ENCODE results near the gene BTNL9. TPM values are rescaled to one million over a fixed set of nuclear protein-coding genes. Genes with fewer than 3 reads are reported as not detected.

BTNL9 gene
- total RNA-seq, 2 donors from 2014 or later = 0.16 TPM; not detected in 1

- Mint-ChIP-seq H3K4me1 (peaks cover 10% of the 10 kb centered on the region), H3K9me3 (no peaks in the 10 kb centered on the region), H3K27ac (no peak overlapping the region), H3K27me3 (peaks cover 53% of the 10 kb centered on the region), H3K36me3 (ENCODE audit: low read depth) (peaks cover 7% of the 10 kb centered on the region), H3K4me3 (no peak overlapping the region)
- no peak for ATAC-seq (replicated peaks)
Observed at GRCh38 chr5:181050016-181050415, 9.9 kb downstream of the BTNL9 start.

GRCh38 chr5:181051841-181052671 lies 12.0 kb downstream of the BTNL9 start:
- peaks cover 10% of the 10 kb centered on the region for H3K4me1 Mint-ChIP-seq
- no peaks in the 10 kb centered on the region for H3K9me3 Mint-ChIP-seq
- peaks cover 71% of the 10 kb centered on the region for H3K27me3 Mint-ChIP-seq
- peaks cover 7% of the 10 kb centered on the region for H3K36me3 Mint-ChIP-seq (ENCODE audit: low read depth)
- no peak for ATAC-seq (replicated peaks)
- H3K27ac Mint-ChIP-seq = no peak overlapping the region
- peak overlapping the region; percentile 57 for H3K4me3 Mint-ChIP-seq

GRCh38 chr5:181052672-181053487 lies 12.8 kb downstream of the BTNL9 start:
- Mint-ChIP-seq H3K27ac (no peak overlapping the region), H3K36me3 (ENCODE audit: low read depth) (peaks cover 7% of the 10 kb centered on the region), H3K4me3 (peak overlapping the region; percentile 57), H3K4me1 (peaks cover 10% of the 10 kb centered on the region), H3K9me3 (no peaks in the 10 kb centered on the region), H3K27me3 (peaks cover 69% of the 10 kb centered on the region)
- no peak for ATAC-seq (replicated peaks)

- peaks cover 7% of the 10 kb centered on the region for H3K36me3 Mint-ChIP-seq (ENCODE audit: low read depth)
- ATAC-seq (replicated peaks) = no peak
- H3K4me3 Mint-ChIP-seq = peak overlapping the region; percentile 55
- no peak overlapping the region for H3K27ac Mint-ChIP-seq
- peaks cover 10% of the 10 kb centered on the region for H3K4me1 Mint-ChIP-seq
- H3K27me3 Mint-ChIP-seq = peaks cover 72% of the 10 kb centered on the region
- H3K9me3 Mint-ChIP-seq = no peaks in the 10 kb centered on the region
Observed at GRCh38 chr5:181053488-181054121, 13.5 kb downstream of the BTNL9 start.

GRCh38 chr5:181054138-181054537 lies 14.1 kb downstream of the BTNL9 start:
- Mint-ChIP-seq H3K4me3 (peak overlapping the region; percentile 55), H3K27ac (no peak overlapping the region), H3K9me3 (no peaks in the 10 kb centered on the region), H3K27me3 (peaks cover 75% of the 10 kb centered on the region), H3K4me1 (peaks cover 10% of the 10 kb centered on the region), H3K36me3 (ENCODE audit: low read depth) (peaks cover 7% of the 10 kb centered on the region)
- ATAC-seq (replicated peaks) = no peak

GRCh38 chr5:181054871-181055459 lies 14.9 kb downstream of the BTNL9 start:
- H3K4me1 Mint-ChIP-seq = peaks cover 10% of the 10 kb centered on the region
- no peak overlapping the region for H3K27ac Mint-ChIP-seq
- H3K27me3 Mint-ChIP-seq = peaks cover 69% of the 10 kb centered on the region
- peak overlapping the region; percentile 55 for H3K4me3 Mint-ChIP-seq
- no peak for ATAC-seq (replicated peaks)
- H3K36me3 Mint-ChIP-seq (ENCODE audit: low read depth) = peaks cover 7% of the 10 kb centered on the region
- H3K9me3 Mint-ChIP-seq = no peaks in the 10 kb centered on the region

- Mint-ChIP-seq H3K4me3 (no peak overlapping the region), H3K4me1 (peaks cover 10% of the 10 kb centered on the region), H3K9me3 (no peaks in the 10 kb centered on the region), H3K36me3 (ENCODE audit: low read depth) (peaks cover 7% of the 10 kb centered on the region), H3K27me3 (peaks cover 72% of the 10 kb centered on the region), H3K27ac (no peak overlapping the region)
- ATAC-seq (replicated peaks) = no peak
Observed at GRCh38 chr5:181056431-181056830, 16.4 kb downstream of the BTNL9 start.

- Mint-ChIP-seq H3K4me3 (no peak overlapping the region), H3K27me3 (peaks cover 78% of the 10 kb centered on the region), H3K27ac (no peak overlapping the region), H3K4me1 (peaks cover 3% of the 10 kb centered on the region), H3K9me3 (no peaks in the 10 kb centered on the region), H3K36me3 (ENCODE audit: low read depth) (no peaks in the 10 kb centered on the region)
- ATAC-seq (replicated peaks) = no peak
Observed at GRCh38 chr5:181058321-181058720, 18.3 kb downstream of the BTNL9 start.

- no peak for ATAC-seq (replicated peaks)
- Mint-ChIP-seq H3K4me3 (no peak overlapping the region), H3K36me3 (ENCODE audit: low read depth) (no peaks in the 10 kb centered on the region), H3K27ac (no peak overlapping the region), H3K27me3 (peaks cover 73% of the 10 kb centered on the region), H3K4me1 (no peaks in the 10 kb centered on the region), H3K9me3 (no peaks in the 10 kb centered on the region)
Observed at GRCh38 chr5:181058786-181059296, 18.8 kb downstream of the BTNL9 start.

- Mint-ChIP-seq H3K9me3 (no peaks in the 10 kb centered on the region), H3K27me3 (peaks cover 68% of the 10 kb centered on the region), H3K27ac (no peak overlapping the region), H3K36me3 (ENCODE audit: low read depth) (no peaks in the 10 kb centered on the region), H3K4me3 (no peak overlapping the region), H3K4me1 (no peaks in the 10 kb centered on the region)
- no peak for ATAC-seq (replicated peaks)
Observed at GRCh38 chr5:181059297-181060230, 19.5 kb downstream of the BTNL9 start.

GRCh38 chr5:181060231-181060590 lies 20.1 kb downstream of the BTNL9 start:
- no peak overlapping the region for H3K4me3 Mint-ChIP-seq
- no peak for ATAC-seq (replicated peaks)
- H3K36me3 Mint-ChIP-seq (ENCODE audit: low read depth) = no peaks in the 10 kb centered on the region
- no peaks in the 10 kb centered on the region for H3K9me3 Mint-ChIP-seq
- peaks cover 61% of the 10 kb centered on the region for H3K27me3 Mint-ChIP-seq
- H3K27ac Mint-ChIP-seq = no peak overlapping the region
- H3K4me1 Mint-ChIP-seq = no peaks in the 10 kb centered on the region

GRCh38 chr5:181060924-181061323 lies 20.9 kb downstream of the BTNL9 start:
- no peak for ATAC-seq (replicated peaks)
- Mint-ChIP-seq H3K36me3 (ENCODE audit: low read depth) (no peaks in the 10 kb centered on the region), H3K27me3 (peaks cover 58% of the 10 kb centered on the region), H3K9me3 (no peaks in the 10 kb centered on the region), H3K4me3 (no peak overlapping the region), H3K4me1 (no peaks in the 10 kb centered on the region), H3K27ac (no peak overlapping the region)

- Mint-ChIP-seq H3K27me3 (peaks cover 56% of the 10 kb centered on the region), H3K4me3 (no peak overlapping the region), H3K9me3 (no peaks in the 10 kb centered on the region), H3K27ac (no peak overlapping the region), H3K4me1 (no peaks in the 10 kb centered on the region), H3K36me3 (ENCODE audit: low read depth) (no peaks in the 10 kb centered on the region)
- no peak for ATAC-seq (replicated peaks)
Observed at GRCh38 chr5:181061645-181062044, 21.6 kb downstream of the BTNL9 start.

Data from activated T-helper 17 cell treated with anti-CD3 and anti-CD28 coated beads, Interleukin-2, amount 50 U/mL, for 72 hours (primary cell).